GM18867 (cell line): ENCODE measurements around the gene HOXB3.

ENCODE experiments used
- ATAC-seq: cut with Tn5 transposase; IDR thresholded peaks from one replicate; pipeline ENCODE4 v1.9.1; 2021; ENCODE audit warnings: mild to moderate bottlenecking, moderate library complexity; ENCODE audit not compliant: unreplicated experiment

HOXB3 gene

DNA sequence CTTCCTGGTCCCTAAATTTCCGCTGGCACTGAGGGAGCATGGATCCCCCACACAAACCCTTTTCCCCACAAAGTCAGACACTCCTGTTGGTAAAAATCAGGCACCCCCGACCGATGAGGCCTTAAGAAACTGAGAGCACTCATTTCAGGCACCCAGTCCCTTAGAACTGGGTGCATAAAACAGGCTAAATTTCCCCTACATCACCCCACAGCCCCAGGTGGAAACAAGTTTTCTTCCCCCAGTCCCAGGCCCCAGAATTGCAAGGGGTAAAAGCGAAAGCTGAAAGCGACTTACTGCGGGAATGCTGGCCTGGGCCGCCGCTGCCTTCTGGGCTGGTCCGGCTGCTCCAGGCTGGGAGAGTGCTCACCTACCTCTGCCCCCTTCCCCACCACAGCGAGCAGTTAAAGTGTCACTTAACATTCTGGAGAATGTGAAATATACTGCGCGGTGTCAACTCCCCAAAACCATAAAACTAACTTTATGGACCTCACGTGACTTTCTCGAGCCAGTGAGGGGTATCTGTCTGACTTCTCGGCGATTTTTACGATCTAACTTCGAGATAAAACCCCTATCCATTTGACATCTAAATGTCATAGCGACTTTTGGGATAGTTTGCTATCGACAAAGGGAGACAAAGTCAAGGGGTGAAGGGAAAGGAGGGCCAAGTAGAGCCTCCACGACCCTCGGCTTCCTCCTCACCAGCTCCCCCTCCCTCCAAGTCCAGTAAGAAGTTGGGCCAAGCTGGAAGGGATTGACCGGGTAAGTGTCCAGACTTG is at the start of gene HOXB3:
TSS of gene HOXB3 (minus strand) at position 411 of the 776 bp plus-strand sequence. CDS start 37,767 bp downstream, outside the sequence.
- ATAC-seq: no peak

DNA sequence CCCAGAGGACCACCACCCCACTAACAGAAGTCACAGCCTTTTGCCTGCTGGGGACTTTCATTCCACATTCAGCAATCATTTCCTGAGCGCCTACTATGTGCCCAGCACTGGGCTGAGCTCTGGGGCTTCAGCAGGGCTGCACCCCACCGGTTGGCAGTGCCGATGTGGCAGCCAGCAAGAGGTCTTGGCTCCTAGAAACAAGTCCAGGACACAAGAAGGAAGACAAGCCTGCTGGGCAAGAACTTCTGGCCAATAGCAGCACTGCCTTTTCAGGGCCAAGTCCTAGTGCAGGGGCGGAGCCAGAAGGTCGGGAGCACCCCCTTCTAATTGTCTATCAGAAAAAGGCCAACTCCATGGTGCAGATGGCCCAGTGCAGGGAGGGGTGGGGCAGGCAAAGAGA is 49.1 kb upstream of the HOXB3 start:
- ATAC-seq: no peak

DNA sequence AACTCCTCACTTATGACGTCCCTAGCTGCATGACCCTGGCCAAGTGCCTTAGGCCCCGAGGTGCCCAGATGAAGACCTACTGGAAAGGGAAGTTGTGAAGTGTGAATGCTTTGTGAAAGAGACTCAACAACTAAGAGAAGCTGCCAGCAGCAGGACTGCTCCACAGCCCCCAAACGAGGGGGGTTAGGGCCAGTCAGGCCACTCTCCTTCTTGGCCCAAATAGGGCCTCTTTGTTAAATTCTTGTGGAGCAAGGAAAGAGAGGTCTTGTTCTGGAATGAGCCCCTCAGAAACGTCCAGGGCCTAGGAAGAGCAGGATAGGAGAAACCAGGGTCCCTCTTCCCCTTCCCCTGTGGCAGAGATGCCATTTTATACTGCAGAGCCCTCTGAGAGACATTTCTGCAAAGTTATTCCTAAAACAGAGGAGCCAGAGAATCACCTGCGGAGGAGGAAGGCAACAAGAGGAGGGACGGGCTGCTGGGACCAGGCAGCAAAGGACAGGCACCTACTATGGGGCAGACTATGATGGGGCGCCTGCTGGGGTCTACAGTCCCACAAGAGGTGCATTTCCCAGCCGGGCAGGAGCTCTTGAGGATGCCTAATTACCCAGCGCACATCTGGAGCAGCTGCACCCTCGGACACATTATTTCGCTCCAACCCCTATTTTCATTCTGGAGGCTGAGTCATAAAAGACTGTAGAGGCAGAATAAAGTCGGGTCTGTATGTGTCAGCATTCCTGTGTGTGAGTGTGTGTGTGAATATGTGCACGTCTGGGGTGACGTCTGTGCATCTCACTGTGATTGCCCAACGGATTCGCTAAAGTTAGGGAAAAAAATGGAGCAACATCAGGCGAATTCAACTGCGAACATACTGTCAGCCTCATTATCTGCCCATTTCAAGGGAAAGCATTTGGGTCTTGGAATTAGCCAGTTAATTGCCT is 47.6 kb upstream of the HOXB3 start:
- ATAC-seq: no peak

DNA sequence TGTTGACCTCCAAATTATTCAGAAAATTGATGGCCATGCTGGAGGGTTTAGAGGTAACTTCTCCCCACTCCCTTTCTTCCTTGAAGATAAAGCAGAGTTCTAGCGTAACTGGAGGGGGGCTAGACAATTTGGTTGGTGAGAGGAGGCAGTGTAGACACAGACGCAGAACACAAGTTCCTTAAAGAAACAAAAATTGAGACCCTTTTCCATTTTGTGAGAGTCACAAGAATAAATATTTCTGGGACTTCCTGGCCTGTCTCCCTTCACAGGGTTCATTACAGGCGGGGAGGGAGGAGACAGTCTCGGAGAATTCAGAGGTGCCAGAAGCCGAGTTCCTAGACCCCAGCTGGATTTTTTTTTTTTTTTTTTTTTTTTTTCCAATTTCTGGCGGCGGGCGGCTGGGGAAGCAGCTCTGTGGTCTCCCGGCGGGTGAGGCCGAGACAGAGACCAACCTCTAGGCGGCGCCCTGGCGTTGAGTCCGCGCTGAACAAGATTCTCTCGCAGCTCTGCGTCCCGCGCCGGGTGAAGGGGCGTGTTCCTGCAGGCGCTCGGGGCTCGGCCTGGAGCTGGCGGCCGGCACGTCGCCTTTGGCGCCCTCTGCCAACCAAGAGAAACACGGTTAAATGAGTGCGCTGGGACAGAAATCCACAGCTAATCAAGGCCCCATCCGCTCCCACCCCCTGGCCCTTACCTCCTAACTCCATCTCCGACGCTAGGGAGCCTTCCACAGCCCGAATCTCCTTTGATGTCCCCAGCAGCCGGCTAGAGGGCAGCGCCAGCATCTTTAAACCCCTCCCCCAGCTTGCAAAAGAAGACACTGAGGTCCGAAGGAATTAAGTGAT is 46.4 kb upstream of the HOXB3 start:
- no peak for ATAC-seq

DNA sequence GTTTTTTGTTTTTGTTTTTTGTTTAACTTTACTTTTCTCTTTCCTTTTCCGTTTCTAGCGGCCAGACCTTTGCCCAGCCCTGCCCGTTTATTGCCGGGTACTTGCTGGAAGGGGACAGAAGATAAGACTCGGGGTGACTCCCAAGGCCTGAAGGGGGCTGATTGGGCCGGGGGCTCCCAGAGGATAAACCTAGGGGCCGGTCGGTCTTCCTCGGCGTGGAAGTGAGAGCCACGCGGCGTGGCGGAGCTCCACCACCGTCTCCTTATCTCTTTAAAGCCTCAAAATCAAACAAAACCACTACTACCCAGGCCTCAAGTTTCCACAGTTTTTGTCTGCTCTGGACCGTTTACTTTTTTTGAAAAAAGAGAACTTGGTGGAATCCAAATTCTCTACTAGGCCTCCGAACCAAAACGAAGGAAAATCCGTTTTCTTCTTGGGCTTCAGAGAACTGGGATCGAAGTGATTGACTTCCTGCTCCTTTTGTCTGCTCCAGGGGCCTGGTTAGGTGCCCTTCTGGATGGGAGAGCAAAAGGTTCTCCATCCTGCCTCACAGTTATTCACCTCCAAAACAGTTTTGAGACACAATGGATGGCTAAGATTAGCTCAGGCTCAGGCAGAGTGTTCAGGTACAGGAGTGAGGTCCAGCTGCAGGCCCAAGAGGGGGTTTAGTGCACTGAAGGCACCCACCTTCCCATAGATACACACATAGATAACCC is 44.6 kb upstream of the HOXB3 start:
- ATAC-seq: no peak

DNA sequence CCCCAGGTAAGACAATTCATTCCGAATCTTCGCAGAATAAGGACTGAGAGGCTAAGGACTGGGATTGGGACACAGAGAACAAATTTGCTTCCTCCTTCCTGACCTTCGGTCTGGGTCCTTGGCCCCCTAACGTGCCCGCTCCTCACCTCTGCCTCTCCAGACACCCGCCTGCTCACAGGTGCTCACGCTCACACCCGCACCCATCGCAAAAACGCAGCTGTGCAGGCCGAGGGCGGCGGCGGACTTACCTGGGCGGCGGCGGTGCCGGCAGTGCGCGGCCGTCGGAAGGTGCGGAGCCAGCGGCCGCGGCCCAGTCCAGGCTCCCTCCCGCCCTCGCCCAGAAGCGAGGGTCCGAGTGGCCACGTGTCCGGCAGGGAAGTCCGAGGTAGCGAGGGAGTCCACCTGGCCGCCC is 43.2 kb upstream of the HOXB3 start:
- ATAC-seq: no peak

DNA sequence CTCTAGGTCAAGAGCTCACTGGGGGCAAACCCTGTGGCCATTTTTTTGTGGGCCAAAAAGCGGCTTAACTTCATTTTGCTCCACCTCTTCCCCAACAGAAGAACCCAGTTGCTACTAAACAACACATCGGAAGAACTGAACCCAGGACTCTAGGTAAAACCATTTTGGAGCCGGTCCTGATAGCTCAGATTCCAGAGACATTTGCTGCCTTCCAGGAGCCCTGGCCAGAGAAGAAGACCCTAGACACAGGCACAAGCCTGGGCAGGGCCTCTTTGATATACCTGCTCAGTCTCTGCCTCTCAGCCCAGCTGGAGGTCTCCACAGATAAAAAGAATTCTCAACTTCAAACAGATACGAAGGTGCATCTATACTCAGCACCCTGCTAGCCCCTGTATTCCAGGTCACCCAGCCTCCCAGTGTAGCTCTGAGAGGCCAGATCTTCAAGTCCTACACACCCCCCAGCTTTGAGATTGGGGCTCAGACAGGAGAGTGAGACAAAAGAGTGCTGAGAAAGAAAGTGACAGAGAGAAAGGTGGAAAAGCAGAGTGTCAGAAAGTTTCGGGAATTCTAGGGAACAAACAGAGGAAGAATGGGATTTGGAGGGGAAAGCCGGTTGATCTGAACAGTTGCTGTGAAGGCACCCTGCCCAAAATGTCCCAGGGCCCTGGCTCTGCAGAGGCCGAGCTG is 42.7 kb upstream of the HOXB3 start:
- ATAC-seq: no peak

DNA sequence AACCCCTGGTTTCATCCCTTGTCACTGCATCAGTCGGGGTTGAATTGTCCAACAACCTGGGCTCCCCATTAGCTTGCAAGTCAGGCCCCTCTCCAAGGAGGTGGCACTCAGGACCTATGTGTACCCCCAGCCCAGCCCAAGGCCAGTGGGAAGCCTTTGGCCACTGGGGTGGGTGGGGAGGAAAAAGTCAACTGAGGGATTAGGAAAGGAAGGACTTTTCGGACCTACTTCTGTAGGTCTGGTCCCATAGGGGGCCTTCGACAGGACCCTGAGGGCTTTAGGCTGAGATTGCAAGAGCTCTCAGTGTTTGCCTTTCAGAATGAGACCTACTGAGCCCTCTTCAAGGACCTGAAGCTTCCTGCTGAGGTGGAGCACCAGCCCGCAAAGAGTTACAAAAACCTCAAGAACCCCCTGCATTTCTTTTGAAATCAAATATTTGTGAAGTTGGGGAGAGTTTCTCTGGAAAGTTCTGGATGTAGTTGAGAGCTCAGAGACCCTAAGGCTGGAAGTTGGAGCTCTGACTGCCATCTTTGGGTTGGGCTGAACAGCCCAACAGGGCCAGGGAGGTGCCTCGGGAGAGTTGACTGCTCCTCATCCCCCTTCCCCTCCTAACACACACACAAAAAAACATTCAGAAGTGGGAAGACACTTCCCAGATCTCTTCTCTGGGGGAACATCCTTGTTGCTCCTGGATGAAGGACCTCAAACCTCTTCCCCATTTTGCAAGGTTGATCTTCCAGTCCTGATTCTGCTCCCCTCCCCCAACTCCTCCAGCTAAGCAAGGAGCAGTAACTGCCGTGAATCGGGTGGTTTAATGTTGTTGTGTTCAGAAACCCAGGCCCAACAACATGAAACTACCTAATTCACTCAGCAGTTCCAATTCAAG is 41.9 kb upstream of the HOXB3 start:
- no peak for ATAC-seq

DNA sequence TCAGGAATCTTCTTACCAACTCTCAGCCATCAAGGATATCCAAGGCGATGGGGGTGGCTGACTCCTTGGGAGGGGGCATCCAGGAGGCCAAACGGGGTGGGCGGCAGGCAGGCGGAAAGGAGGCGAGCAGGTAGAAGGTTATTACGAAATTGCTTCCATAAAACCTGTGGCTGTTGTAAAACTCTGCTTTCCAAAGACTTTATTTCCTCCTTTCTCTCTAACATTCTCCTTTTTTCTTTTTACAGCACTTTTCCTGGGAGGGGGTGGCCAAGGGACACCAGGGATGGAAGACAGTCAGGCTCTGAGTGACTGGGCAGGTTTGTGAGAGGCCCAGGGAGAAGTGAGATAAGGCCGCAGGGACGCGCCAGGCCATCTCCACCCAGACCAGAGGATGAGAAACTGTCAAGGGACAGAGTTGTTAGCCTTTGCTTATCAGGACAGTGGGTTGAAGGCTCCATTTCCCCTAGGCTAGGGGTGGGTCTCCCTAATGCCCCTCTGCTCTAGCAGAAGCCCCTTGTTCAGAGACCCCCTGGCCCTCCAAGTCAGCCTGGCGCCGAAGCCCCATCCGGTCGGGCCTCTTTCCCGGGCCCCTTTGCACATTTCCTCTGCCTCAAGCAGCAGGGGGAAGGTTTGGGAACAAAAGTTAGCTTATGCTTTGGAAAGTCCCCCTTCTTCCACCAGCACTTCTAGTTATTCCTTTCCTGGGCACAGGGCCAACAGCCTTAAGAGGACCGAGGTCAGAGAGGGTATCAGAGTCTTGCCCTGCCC is 41.1 kb upstream of the HOXB3 start:
- no peak for ATAC-seq

DNA sequence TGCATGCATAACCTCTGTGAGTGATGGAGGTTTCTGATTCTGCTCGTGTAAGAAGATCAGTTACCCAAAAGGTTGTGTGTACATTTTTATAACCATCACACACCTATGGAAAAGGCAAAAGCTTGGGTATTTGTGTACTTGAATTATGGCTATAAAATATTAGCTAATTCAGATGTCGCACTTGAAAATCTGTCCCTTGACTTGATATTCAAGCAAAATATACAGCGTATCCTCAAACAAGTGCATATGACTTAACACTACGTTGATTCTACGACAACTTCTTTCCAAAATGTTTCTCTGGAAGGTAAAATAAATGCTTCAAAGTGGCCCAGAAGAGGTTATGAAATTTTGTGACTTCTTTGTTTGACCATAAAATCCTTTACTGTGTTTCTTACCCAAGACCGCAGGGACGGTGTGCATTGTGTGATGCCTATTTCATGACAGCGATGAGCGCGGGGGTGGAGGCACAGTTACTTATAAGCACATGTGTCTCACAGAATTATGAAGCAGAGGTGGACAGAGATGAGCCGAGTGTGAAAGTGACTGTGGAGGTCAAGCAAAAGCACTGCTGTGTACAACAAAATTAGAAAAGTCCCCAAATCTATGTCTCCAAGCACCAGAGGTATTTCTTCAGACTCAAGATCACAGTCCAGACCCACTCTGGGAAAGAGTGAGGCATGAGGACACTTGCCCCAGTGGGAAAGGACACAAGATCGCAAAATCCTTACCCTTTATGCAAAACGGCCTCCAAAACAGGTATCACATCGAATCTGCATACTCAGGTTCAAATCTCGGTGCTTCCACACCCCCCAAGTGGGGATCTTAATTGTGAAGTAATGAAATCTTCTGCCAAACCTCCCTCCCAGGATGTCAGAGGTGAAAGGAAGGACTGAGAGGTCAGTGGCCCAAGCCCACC is 40.2 kb upstream of the HOXB3 start:
- ATAC-seq: no peak

DNA sequence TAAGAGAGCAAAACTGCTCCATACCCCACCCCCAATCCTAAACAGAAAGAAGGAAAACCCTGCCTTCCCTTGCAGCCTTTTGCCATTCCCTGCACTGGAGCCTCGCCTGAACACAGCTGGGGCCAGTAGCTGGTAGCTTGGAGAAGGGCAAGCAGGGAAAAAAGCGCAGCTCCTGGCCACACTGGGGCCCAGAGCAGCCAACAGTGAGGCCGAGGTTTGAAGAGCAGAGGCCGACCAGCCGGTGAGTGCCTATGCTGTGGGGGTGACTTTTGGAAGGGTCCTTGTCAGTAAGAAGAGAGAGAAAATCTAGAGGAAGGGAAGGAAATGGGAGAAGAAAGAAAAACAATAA is 39.3 kb upstream of the HOXB3 start:
- no peak for ATAC-seq

DNA sequence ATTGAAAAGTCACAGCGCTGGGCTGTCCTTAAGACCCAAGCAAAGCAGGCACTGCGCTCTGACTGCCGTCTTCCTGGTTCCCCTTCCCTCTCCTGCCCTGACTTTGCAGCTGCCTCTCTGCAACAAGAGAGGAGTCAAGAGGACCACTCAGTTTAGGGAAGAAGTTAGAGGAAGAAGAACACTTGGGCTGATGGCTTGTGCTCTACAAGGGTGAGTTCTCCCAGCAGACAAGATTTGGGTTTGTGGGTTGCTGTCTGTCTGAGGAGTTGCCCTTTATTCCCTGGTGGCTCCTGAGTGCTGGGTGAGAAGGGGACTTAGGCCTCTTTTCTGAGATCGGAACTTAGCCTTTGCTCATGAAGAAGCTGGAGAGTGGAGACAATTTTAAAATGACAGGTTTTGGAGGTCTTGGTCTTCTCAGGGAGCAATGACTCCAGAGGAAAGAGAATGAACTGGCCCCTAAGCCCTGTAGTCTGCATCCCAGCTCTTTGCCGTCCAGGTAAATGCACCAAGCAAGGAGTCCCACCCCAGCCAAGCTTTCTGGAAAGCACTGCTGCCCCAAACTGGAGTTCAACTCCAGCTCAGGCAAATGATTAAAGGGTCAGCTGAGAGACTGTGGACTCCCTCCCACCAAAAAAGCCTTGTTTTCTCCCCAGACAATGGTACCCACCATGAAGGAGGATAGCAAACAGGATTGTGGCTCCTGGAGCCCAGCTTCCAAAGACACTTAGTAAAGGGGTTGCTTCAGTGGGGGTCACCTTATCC is 38.8 kb upstream of the HOXB3 start:
- ATAC-seq: no peak

DNA sequence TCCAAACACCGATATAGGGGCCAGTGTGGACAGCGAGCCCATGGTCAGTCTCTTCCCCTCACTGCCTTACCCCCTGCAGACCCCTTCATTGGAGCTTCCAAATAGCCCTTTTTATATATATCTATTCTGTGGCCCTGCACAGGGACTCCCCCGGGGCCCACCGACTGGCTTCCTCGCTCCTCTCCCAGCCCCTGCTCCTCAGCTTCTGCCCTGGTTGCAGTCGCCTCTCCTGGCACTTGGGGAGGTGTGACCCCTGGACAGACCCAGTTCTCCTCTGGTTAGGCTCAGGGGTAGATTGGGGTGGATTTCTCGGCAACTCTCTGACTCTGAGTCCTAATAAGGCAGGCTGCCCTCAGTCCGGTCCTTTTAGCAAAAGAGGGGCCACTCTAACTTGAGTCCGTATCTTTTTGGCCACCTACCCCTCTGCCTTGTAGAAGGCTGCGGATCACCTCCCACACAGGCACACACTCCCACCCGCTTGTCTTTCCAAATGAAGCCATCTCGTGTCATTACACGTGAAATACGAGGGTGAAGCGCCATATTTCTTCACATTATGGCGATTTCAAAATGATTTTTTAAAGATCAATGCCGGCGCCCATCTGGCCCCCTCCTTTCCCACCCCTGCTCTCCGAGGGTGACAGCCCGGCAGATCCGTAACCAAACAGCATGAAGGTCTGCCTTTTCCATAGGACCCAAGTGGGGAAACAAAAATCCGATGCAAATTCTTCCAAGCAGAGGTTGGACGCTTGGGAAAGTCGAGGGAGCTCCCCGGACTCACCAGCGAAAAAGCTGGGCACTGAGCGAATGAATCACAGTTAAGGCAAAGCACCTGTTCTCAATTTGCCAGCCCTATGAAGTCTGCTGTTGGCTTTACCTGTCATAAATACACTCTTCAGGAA is 37.8 kb upstream of the HOXB3 start:
- no peak for ATAC-seq

DNA sequence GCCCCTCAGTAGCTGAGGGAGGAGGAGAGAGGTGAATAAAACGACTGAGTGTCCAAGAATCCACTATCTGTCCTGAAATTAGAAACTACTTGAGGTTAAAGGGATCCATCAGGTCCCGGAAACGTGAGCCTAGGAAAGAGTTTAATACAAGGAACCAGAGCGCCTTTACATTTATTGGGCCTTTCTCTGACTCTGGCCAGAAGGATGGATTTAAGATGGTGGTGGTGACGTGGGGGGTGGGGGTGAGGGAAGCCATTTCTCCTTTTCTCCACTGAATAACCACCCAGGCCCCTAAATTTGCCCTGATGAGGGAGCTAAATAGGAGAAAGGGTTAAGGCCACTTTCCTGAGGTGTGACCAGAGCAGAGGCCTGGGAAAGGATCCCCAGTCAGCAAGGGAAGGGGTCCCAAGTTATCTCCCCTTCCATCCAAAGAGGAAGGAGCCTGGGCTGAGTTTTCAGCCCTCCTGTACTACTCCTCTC is 37.1 kb upstream of the HOXB3 start:
- ATAC-seq: no peak
